ENCODE measurements around the gene SYPL2.
"Not testable (repeated sequence)": the region's sequence is repeated elsewhere in the genome, so short reads cannot be mapped to it uniquely, and the experiment has no call there.

Gene SYPL2

DNA sequence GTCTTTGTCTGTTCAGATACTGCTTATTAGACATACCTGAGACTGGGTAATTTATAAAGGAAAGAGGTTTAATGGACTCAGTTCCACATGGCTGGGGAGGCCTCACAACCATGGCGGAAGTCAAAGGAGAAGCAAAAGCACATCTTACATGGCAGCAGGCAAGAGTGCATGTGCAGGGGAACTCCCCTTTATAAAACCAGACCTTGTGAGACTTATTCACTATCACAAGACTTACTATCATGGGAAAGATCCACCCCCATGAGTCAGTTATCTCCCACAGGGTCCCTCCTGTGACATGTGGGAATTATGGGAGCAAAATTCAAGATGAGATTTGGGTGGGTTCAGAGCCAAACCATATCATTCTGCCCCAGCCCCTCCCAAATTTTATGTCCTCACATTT is 33.0 kb upstream of the SYPL2 start:
- TF ChIP-seq, protein P1, sequence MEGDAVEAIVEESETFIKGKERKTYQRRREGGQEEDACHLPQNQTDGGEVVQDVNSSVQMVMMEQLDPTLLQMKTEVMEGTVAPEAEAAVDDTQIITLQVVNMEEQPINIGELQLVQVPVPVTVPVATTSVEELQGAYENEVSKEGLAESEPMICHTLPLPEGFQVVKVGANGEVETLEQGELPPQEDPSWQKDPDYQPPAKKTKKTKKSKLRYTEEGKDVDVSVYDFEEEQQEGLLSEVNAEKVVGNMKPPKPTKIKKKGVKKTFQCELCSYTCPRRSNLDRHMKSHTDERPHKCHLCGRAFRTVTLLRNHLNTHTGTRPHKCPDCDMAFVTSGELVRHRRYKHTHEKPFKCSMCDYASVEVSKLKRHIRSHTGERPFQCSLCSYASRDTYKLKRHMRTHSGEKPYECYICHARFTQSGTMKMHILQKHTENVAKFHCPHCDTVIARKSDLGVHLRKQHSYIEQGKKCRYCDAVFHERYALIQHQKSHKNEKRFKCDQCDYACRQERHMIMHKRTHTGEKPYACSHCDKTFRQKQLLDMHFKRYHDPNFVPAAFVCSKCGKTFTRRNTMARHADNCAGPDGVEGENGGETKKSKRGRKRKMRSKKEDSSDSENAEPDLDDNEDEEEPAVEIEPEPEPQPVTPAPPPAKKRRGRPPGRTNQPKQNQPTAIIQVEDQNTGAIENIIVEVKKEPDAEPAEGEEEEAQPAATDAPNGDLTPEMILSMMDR (IDR thresholded peaks at IDR 0.05; ENCODE audit: insufficient read depth, missing control alignments) = no peak
- FAIRE-seq (no peak), DNase-seq (ENCODE audit: insufficient read length, low spot score) (no peak)

DNA sequence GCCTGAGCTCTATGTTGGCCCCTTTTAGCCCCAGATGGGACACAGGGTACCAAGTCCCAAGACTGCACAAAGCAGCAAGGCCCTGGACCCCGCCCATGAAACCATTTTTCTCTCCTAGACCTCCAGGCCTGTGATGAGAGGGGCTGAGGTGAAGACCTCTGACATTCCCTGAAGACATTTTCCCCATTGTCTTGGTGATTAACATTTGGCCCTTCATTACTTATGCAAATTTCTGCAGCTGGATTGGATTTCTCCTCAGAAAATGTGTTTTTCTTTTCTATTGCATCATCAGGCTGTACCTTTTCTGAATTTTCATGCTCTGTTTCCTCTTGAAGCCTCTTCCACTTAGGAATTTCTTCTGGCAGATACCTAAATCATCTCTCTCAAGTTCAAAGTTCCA is 31.9 kb upstream of the SYPL2 start:
- FAIRE-seq (no peak), DNase-seq (ENCODE audit: insufficient read length, low spot score) (no peak)
- TF ChIP-seq, protein P1 (IDR thresholded peaks at IDR 0.05; ENCODE audit: insufficient read depth, missing control alignments) = no peak

DNA sequence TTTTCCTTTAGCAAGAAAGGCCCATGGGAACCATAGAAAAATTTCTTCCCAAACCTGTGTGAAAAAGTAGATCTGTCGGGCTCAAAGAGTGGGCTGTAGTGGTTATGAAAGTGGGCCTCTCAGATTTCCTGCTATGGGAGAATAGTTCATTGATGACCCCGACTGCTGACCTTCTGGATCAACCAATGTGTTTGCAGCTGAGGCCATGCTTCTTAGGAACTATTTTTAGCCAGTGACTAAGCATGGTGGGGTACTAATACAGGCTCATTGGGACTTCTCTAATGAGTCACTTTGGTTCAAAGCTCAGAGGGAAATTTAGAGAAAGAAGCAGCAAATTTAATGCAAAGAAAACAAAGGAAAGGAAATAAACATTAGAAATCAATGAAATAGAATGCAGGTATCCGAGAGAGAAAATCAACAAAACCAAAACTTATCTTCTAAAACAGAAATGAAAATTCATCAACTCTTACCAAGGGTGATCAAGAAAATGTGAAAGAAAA is 27.5 kb upstream of the SYPL2 start:
- FAIRE-seq (no peak), DNase-seq (ENCODE audit: insufficient read length, low spot score) (no peak)
- TF ChIP-seq, protein P1 (IDR thresholded peaks at IDR 0.05; ENCODE audit: insufficient read depth, missing control alignments) = no peak

DNA sequence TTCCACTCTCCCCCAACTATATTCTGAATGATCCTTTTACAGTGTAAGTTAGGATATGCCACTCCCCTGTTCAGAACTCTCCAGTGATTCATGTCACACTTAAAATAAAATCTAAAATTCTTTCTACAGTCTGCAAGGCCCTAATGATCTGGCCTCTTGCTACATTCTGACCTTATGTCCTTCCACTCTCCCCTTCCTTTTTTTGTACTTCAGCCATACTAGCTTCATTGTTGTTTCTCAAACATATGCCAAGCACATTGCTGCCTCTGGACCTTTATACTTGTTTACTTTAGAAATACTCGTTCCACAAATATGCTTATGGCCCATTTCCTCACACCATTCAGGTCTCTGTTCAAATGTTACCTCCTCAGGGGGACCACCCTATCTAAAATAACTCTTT is 25.3 kb upstream of the SYPL2 start:
- DNase-seq (ENCODE audit: insufficient read length, low spot score) (no peak), FAIRE-seq (no peak)
- TF ChIP-seq, protein P1 (IDR thresholded peaks at IDR 0.05; ENCODE audit: insufficient read depth, missing control alignments) = no peak

DNA sequence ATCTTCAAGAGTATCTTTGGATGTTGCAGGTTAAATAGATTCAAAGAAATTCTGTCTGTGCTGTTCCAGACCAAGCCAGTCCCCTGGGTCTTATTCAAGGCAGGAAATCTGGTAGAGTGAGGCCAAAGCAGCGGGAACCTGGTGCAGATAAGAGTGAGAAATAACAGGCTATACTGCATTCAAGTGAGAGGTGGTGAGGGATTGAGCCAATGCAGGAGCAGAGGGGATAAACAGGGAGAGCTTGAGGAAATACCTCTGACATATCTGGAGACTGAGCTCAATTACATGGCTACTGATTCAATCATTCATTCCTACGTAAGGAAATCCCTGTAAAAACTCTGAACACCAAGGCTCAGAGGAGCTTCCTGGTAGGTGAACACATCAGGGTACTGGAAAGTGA is 22.9 kb upstream of the SYPL2 start:
- no peak for FAIRE-seq
- TF ChIP-seq, protein P1 (IDR thresholded peaks at IDR 0.05; ENCODE audit: insufficient read depth, missing control alignments) = no peak

DNA sequence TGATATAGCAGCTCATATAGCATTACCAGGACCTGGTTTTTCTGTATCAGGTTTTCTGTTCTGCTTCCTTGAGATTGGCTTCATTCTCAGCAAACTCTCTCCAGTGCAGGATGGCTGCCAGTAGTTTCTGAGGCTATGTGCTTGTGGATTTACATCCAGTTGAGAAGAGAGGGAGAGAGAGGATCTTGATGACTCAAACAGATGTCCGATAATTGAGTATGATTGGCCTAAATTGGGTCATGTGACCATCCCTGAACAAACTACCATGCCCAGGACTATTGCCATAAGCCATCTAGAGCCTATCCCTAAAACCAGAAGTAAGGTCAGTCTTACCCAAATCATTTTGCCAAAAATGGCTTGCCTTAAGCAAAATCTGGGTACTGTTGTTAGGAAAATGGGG is 22.0 kb upstream of the SYPL2 start:
- FAIRE-seq (no peak), DNase-seq (ENCODE audit: insufficient read length, low spot score) (no peak)
- TF ChIP-seq, protein P1 (IDR thresholded peaks at IDR 0.05; ENCODE audit: insufficient read depth, missing control alignments) = no peak

More for the DNA sequence above, 22.9 kb upstream of the SYPL2 start:
- DNase-seq (ENCODE audit: insufficient read length, low spot score) = no peak

DNA sequence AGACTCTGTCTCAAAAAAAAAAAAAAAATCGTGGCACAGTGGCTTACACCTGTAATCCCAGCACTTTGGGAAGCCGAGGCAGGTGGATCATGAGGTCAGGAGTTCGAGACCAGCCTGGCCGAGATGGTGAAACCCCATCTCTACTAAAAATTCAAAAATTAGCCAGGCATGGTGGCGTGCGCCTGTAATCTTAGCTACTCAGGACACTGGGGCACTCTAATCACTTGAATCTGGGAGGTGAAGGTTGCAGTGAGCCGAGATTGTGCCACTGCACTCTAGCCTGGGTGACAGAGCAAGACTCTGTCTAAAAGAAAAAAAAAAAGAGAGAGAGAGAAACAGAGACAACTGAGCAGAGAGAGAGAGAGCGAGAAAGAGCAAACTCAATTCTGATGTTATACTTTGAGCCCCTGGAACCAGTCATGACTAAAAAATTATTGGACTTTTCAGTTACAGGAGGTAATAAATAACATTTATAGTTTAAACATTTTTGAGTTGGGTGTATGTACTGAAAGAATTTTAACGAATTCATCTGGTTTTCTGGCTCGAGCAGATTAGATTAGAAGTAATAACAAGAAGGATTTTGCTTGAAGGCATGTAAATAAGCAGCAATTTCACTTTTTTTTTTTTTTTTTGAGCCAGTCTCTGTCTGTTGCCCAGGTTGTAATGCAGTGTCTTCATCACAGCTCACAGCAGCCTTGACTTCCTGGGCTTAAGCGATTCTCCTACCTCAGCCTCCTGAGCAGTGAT is 20.2 kb upstream of the SYPL2 start:
- not testable (repeated sequence) for DNase-seq (ENCODE audit: insufficient read length, low spot score); FAIRE-seq

Measured in D721Med (cell line).